ENCODE data around the gene ARAP2. TPM values are rescaled to one million over a fixed set of nuclear protein-coding genes. Genes with fewer than 3 reads are reported as not detected.

ARAP2 gene
- total RNA-seq, 1 donor from 2014 or later = 0.93 TPM

GRCh38 chr4:36081185-36081584, 163.1 kb downstream of the ARAP2 start:
- no peak for TF ChIP-seq CTCF (conservative IDR thresholded peaks at IDR 0.05)
- no peak for DNase-seq (ENCODE audit: low read depth, low spot score)
- Mint-ChIP-seq H3K27me3 (ENCODE audit: low read depth) (no peaks in the 10 kb centered on the region), H3K9me3 (no peaks in the 10 kb centered on the region), H3K4me1 (no peaks in the 10 kb centered on the region), H3K27ac (ENCODE audit: unreplicated experiment) (no peak overlapping the region), H3K4me3 (no peak overlapping the region), H3K36me3 (ENCODE audit: low read depth) (no peaks in the 10 kb centered on the region)

GRCh38 chr4:36079666-36080065, 164.6 kb downstream of the ARAP2 start:
- no peaks in the 10 kb centered on the region for H3K36me3 Mint-ChIP-seq (ENCODE audit: low read depth)
- no peak overlapping the region for H3K4me3 Mint-ChIP-seq
- no peaks in the 10 kb centered on the region for H3K27me3 Mint-ChIP-seq (ENCODE audit: low read depth)
- TF ChIP-seq CTCF (conservative IDR thresholded peaks at IDR 0.05) = no peak
- no peaks in the 10 kb centered on the region for H3K4me1 Mint-ChIP-seq
- no peak overlapping the region for H3K27ac Mint-ChIP-seq (ENCODE audit: unreplicated experiment)
- H3K9me3 Mint-ChIP-seq = no peaks in the 10 kb centered on the region
- no peak for DNase-seq (ENCODE audit: low read depth, low spot score)

GRCh38 chr4:36078319-36078718, 166.0 kb downstream of the ARAP2 start:
- Mint-ChIP-seq H3K36me3 (ENCODE audit: low read depth) (no peaks in the 10 kb centered on the region), H3K9me3 (no peaks in the 10 kb centered on the region), H3K4me3 (no peak overlapping the region), H3K4me1 (no peaks in the 10 kb centered on the region), H3K27ac (ENCODE audit: unreplicated experiment) (no peak overlapping the region), H3K27me3 (ENCODE audit: low read depth) (no peaks in the 10 kb centered on the region)
- no peak for DNase-seq (ENCODE audit: low read depth, low spot score)
- TF ChIP-seq CTCF (conservative IDR thresholded peaks at IDR 0.05) = no peak

- no peaks in the 10 kb centered on the region for H3K4me1 Mint-ChIP-seq
- no peak overlapping the region for H3K27ac Mint-ChIP-seq (ENCODE audit: unreplicated experiment)
- DNase-seq (ENCODE audit: low read depth, low spot score) = no peak
- H3K36me3 Mint-ChIP-seq (ENCODE audit: low read depth) = no peaks in the 10 kb centered on the region
- no peaks in the 10 kb centered on the region for H3K9me3 Mint-ChIP-seq
- H3K4me3 Mint-ChIP-seq = no peak overlapping the region
- no peaks in the 10 kb centered on the region for H3K27me3 Mint-ChIP-seq (ENCODE audit: low read depth)
- no peak for TF ChIP-seq CTCF (conservative IDR thresholded peaks at IDR 0.05)
These were observed 171.8 kb downstream of the ARAP2 start for GRCh38 chr4:36072529-36072928.

GRCh38 chr4:36067116-36067515, 177.2 kb downstream of the ARAP2 start:
- H3K36me3 Mint-ChIP-seq (ENCODE audit: low read depth) = no peaks in the 10 kb centered on the region
- no peak for TF ChIP-seq CTCF (conservative IDR thresholded peaks at IDR 0.05)
- no peaks in the 10 kb centered on the region for H3K27me3 Mint-ChIP-seq (ENCODE audit: low read depth)
- DNase-seq (ENCODE audit: low read depth, low spot score) = no peak
- no peak overlapping the region for H3K4me3 Mint-ChIP-seq
- no peaks in the 10 kb centered on the region for H3K4me1 Mint-ChIP-seq
- H3K9me3 Mint-ChIP-seq = no peaks in the 10 kb centered on the region
- H3K27ac Mint-ChIP-seq (ENCODE audit: unreplicated experiment) = no peak overlapping the region
